ENCODE measurements around the gene TMIGD3.
A peak's percentile ranks its signal among the peaks of the same experiment; 100 is the strongest.

Gene TMIGD3

DNA sequence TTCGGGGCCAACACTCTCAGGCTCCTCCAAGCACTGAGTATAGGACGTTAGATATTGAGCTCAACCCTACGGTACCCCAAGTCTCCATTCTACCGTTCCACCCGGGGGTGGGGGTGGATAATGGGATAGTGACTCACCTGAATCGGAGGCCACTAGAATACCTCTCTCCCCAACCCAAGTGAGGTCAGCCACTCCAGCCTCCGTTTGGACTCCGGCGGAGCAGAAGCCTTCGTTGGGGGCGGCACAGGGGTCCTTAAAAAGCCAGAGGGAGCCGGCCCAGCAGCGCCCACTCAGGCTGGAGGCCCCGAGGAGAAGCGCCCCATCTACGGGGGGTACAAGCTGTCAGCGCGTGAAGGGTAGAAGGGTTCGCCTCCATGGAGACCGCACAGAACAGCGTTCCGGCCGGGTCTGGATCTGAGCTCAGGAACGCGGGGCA is 54.9 kb downstream of the TMIGD3 start:
- peaks cover 10% of the 10 kb centered on the region; the same call in 1 of the 2 replicates for H4K20me1 ChIP-seq (ENCODE audit: insufficient read depth, low read length)
- peak overlapping the region; percentile 84 for H3K4me2 ChIP-seq (ENCODE audit: insufficient read depth, low read length)
- no peaks in the 10 kb centered on the region for H3K9me3 ChIP-seq (ENCODE audit: insufficient read depth, low read length, severe bottlenecking)
- H3K36me3 ChIP-seq (ENCODE audit: insufficient read depth, low read length), result peaks cover 61% of the 10 kb centered on the region
- H3K27me3 ChIP-seq (ENCODE audit: insufficient read depth, low read length, poor library complexity), result no peaks in the 10 kb centered on the region
- H3K4me3 ChIP-seq (ENCODE audit: low read depth in 1 of 2, low read length in 2 of 2), result peak overlapping the region; percentile 97 to 98
- H3K79me2 ChIP-seq (ENCODE audit: insufficient read depth, low read length), result peaks cover 92% of the 10 kb centered on the region
- ATAC-seq (ENCODE audit: insufficient read depth, low read depth) (peak; percentile 38), DNase-seq (no peak)
- H2AFZ ChIP-seq (ENCODE audit: low read depth, low read length), result peak overlapping the region; percentile 78
- H3K27ac ChIP-seq (ENCODE audit: low read length), result peak overlapping the region; percentile 80
- TF ChIP-seq EZH2 (IDR thresholded peaks at IDR 0.05; ENCODE audit: borderline replicate concordance, low read depth, low read length, severe bottlenecking) (no peak), CTCF (IDR thresholded peaks at IDR 0.05; ENCODE audit: borderline replicate concordance, extremely low read depth, low read length, poor library complexity, severe bottlenecking) (peak; percentile 10)
- peaks cover 59% of the 10 kb centered on the region for H3K4me1 ChIP-seq (ENCODE audit: insufficient read depth, low read length)
- peak overlapping the region; percentile 96 for H3K9ac ChIP-seq (ENCODE audit: low read depth, low read length)

- Histone ChIP-seq H3K36me3 (ENCODE audit: insufficient read depth, low read length) (peaks cover 61% of the 10 kb centered on the region), H3K4me2 (ENCODE audit: insufficient read depth, low read length) (peak overlapping the region; percentile 84), H2AFZ (ENCODE audit: low read depth, low read length) (no peak overlapping the region), H3K79me2 (ENCODE audit: insufficient read depth, low read length) (peaks cover 79% of the 10 kb centered on the region), H3K27me3 (ENCODE audit: insufficient read depth, low read length, poor library complexity) (no peaks in the 10 kb centered on the region), H3K27ac (ENCODE audit: low read length) (peak overlapping the region; percentile 6; the same call in 1 of the 2 replicates), H3K9me3 (ENCODE audit: insufficient read depth, low read length, severe bottlenecking) (no peaks in the 10 kb centered on the region), H3K9ac (ENCODE audit: low read depth, low read length) (peak overlapping the region; percentile 96), H3K4me1 (ENCODE audit: insufficient read depth, low read length) (peaks cover 54% of the 10 kb centered on the region), H4K20me1 (ENCODE audit: insufficient read depth, low read length) (peaks cover 14% of the 10 kb centered on the region; the same call in 1 of the 2 replicates), H3K4me3 (ENCODE audit: low read depth in 1 of 2, low read length in 2 of 2) (peak overlapping the region; percentile 97 to 98; a peak in 3 of 4 replicates)
- TF ChIP-seq EZH2 (IDR thresholded peaks at IDR 0.05; ENCODE audit: borderline replicate concordance, low read depth, low read length, severe bottlenecking) (no peak), CTCF (IDR thresholded peaks at IDR 0.05; ENCODE audit: borderline replicate concordance, extremely low read depth, low read length, poor library complexity, severe bottlenecking) (no peak)
- DNase-seq (no peak), ATAC-seq (ENCODE audit: insufficient read depth, low read depth) (no peak)
These were observed 56.2 kb downstream of the TMIGD3 start for GRCh38 chr1:111446967-111447892.

DNA sequence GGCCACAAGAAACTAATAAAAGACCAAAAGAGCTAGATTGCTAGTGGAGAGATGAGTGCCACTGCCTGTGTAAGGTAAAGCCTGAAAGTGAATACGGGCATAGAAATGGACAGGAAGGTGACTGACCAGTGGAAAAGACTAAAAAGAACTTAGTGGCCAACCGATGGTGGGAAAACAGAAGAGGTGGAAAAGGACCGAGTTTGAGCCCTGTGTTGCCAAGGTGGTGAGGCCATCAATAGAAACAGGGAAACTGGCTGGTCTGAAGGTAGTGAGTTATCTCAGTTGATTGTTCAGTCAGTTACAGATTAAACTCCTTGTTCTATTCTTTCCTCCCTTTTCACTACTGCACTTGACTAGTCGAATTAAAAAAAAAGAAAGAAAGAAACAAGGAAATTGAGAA is 56.9 kb downstream of the TMIGD3 start:
- ATAC-seq (ENCODE audit: insufficient read depth, low read depth) (no peak), DNase-seq (no peak)
- peak overlapping the region in 1 of 2 experiments; percentile 97; a peak in 1 of 4 replicates for H3K4me3 ChIP-seq (ENCODE audit: low read depth in 1 of 2, low read length in 2 of 2)
- no peak overlapping the region for H3K27ac ChIP-seq (ENCODE audit: low read length)
- peaks cover 72% of the 10 kb centered on the region for H3K79me2 ChIP-seq (ENCODE audit: insufficient read depth, low read length)
- peak overlapping the region; percentile 84; the same call in 1 of the 2 replicates for H3K4me2 ChIP-seq (ENCODE audit: insufficient read depth, low read length)
- peaks cover 14% of the 10 kb centered on the region; the same call in 1 of the 2 replicates for H4K20me1 ChIP-seq (ENCODE audit: insufficient read depth, low read length)
- H3K9ac ChIP-seq (ENCODE audit: low read depth, low read length), result no peak overlapping the region
- H3K9me3 ChIP-seq (ENCODE audit: insufficient read depth, low read length, severe bottlenecking), result no peaks in the 10 kb centered on the region
- H3K27me3 ChIP-seq (ENCODE audit: insufficient read depth, low read length, poor library complexity), result no peaks in the 10 kb centered on the region
- H2AFZ ChIP-seq (ENCODE audit: low read depth, low read length), result no peak overlapping the region
- TF ChIP-seq CTCF (IDR thresholded peaks at IDR 0.05; ENCODE audit: borderline replicate concordance, extremely low read depth, low read length, poor library complexity, severe bottlenecking) (no peak), EZH2 (IDR thresholded peaks at IDR 0.05; ENCODE audit: borderline replicate concordance, low read depth, low read length, severe bottlenecking) (no peak)
- peaks cover 68% of the 10 kb centered on the region for H3K36me3 ChIP-seq (ENCODE audit: insufficient read depth, low read length)
- peaks cover 47% of the 10 kb centered on the region for H3K4me1 ChIP-seq (ENCODE audit: insufficient read depth, low read length)

Measured in DND-41 (cell line).